H1 (cell line): ENCODE results near the gene ATP2B3. TPM values are rescaled to one million over a fixed set of nuclear protein-coding genes. Genes with fewer than 3 reads are reported as not detected.
A peak's percentile ranks its signal among the peaks of the same experiment; 100 is the strongest.

Experiments used
- CTCF ChIA-PET: fragments of 300-600 bp; sonication (Branson Sonifier 250); formaldehyde crosslinking; loops from one replicate; lab custom pipeline; 2021; ENCODE audit not compliant: partially characterized antibody; lab: Charles Lee
- POLR2A ChIA-PET: fragments of 300-600 bp; sonication (Branson Sonifier 250); formaldehyde crosslinking; loops from one replicate; lab custom pipeline; 2021; ENCODE audit warnings: inconsistent platforms; ENCODE audit not compliant: partially characterized antibody; lab: Charles Lee
- DNase-seq, 2 experiments: peaks; one replicate each; pipeline versions ENCODE4 v3.0.0 to v3.0.0-alpha.2; 2010 to 2022; ENCODE audit warnings: low spot score in 2 of 2, low read depth in 1 of 2, mixed read lengths in 1 of 2
- FAIRE-seq: peaks from 2 replicates; lab custom pipeline; 2011; peaks lifted over from hg19 to GRCh38; lab: Jason Lieb, UNC
- H2AFZ ChIP-seq: 2 replicates; pipeline ENCODE4 v1.8.1; 2012; ENCODE audit warnings: low read length, inconsistent platforms
- H2AK5ac ChIP-seq: 2 replicates; pipeline ENCODE4 v1.6.1; 2013; ENCODE audit warnings: low read depth, low read length
- H2BK120ac ChIP-seq: replicated peaks from 2 replicates; pipeline ENCODE3; 2013; ENCODE audit warnings: low read depth, low read length, inconsistent platforms
- H2BK12ac ChIP-seq: 2 replicates; pipeline ENCODE4 v1.6.1; 2013; ENCODE audit warnings: low read depth, low read length
- H2BK15ac ChIP-seq: 2 replicates; pipeline ENCODE4 v1.6.1; 2013; ENCODE audit warnings: low read length
- H2BK20ac ChIP-seq: 2 replicates; pipeline ENCODE4 v1.6.1; 2013; ENCODE audit warnings: low read length
- H2BK5ac ChIP-seq: 2 replicates; pipeline ENCODE4 v1.6.1; 2013; ENCODE audit warnings: low read depth, low read length
- H3K14ac ChIP-seq: 2 replicates; pipeline ENCODE4 v1.6.1; 2013; ENCODE audit warnings: inconsistent platforms; ENCODE audit not compliant: insufficient read length
- H3K18ac ChIP-seq: 2 replicates; pipeline ENCODE4 v1.6.1; 2013; ENCODE audit warnings: low read length; ENCODE audit errors: extremely low read depth
- H3K23ac ChIP-seq: 2 replicates; pipeline ENCODE4 v1.6.1; 2013; ENCODE audit warnings: inconsistent platforms; ENCODE audit not compliant: insufficient read length
- H3K23me2 ChIP-seq: 2 replicates; pipeline ENCODE4 v1.6.1; 2013; ENCODE audit warnings: low read depth, low read length
- H3K27ac ChIP-seq: 2 replicates; pipeline ENCODE4 v1.6.1; 2011; ENCODE audit warnings: low read depth, low read length, inconsistent platforms
- H3K27me3 ChIP-seq, 4 experiments: replicated peaks in 1 of 4; 1 replicate in 1 of 4; 2 replicates in 3 of 4; pipeline versions ENCODE4 v1.6.1 to v1.8.1; 2011 to 2013; ENCODE audit warnings: low read length in 3 of 4, mild to moderate bottlenecking in 3 of 4, inconsistent platforms in 2 of 4, mixed read lengths in 2 of 4, moderate library complexity in 1 of 4; ENCODE audit not compliant: control insufficient read depth in 3 of 4, insufficient read depth in 3 of 4; ENCODE audit errors: extremely low read depth in 1 of 4
- H3K36me3 ChIP-seq, 4 experiments: 2 replicates each; pipeline versions ENCODE4 v1.6.1 to v1.8.1; 2011 to 2013; ENCODE audit warnings: mild to moderate bottlenecking in 4 of 4, low read length in 3 of 4, moderate library complexity in 2 of 4, control low read depth in 1 of 4, inconsistent platforms in 1 of 4; ENCODE audit not compliant: insufficient read depth in 4 of 4, control insufficient read depth in 2 of 4
- H3K4ac ChIP-seq: replicated peaks from 2 replicates; pipeline ENCODE3; 2013; ENCODE audit warnings: low read length, low read depth, mixed read lengths, inconsistent platforms; ENCODE audit not compliant: insufficient read length
- H3K4me1 ChIP-seq, 4 experiments: replicated peaks in 1 of 4; 1 replicate in 1 of 4; 2 replicates in 3 of 4; pipeline versions ENCODE4 v1.6.1 to v1.8.1; 2011 to 2013; ENCODE audit warnings: low read length in 3 of 4, inconsistent platforms in 2 of 4, mixed read lengths in 1 of 4; ENCODE audit not compliant: insufficient read depth in 4 of 4, control insufficient read depth in 3 of 4
- H3K4me2 ChIP-seq, 2 experiments: 2 replicates each; pipeline versions ENCODE4 v1.6.1 to v1.8.1; 2011 to 2013; ENCODE audit warnings: low read depth in 2 of 2, low read length in 2 of 2, control low read depth in 1 of 2, inconsistent platforms in 1 of 2, mild to moderate bottlenecking in 1 of 2; ENCODE audit not compliant: insufficient read depth in 1 of 2
- H3K4me3 ChIP-seq, 4 experiments: fragments of 200-600, 300-600 bp in 1 of 4; sonication (generic), shearing (Covaris generic), sonication (Bioruptor Twin) in 1 of 4; 2 replicates each; pipeline versions ENCODE4 v1.5.1 to v1.8.1; 2011 to 2016; ENCODE audit warnings: low read length in 4 of 4, low read depth in 3 of 4, control low read depth in 2 of 4, inconsistent platforms in 2 of 4, mild to moderate bottlenecking in 2 of 4, mixed read lengths in 1 of 4, moderate library complexity in 1 of 4; ENCODE audit not compliant: insufficient read depth in 2 of 4; ENCODE audit errors: extremely low read depth in 1 of 4
- H3K56ac ChIP-seq: replicated peaks from 2 replicates; pipeline ENCODE3; 2013; ENCODE audit warnings: low read depth, mild to moderate bottlenecking, mixed read lengths, low read length, inconsistent platforms; ENCODE audit not compliant: insufficient read length
- H3K79me1 ChIP-seq: 2 replicates; pipeline ENCODE4 v1.6.1; 2013; ENCODE audit warnings: low read depth, low read length, control low read depth
- H3K79me2 ChIP-seq, 2 experiments: 2 replicates each; pipeline versions ENCODE4 v1.6.1 to v1.8.1; 2012 to 2013; ENCODE audit warnings: low read length in 2 of 2, mild to moderate bottlenecking in 2 of 2, inconsistent platforms in 1 of 2; ENCODE audit not compliant: insufficient read depth in 2 of 2, control insufficient read depth in 1 of 2
- H3K9ac ChIP-seq, 4 experiments: replicated peaks in 1 of 4; 1 replicate in 1 of 4; 2 replicates in 3 of 4; pipeline versions ENCODE4 v1.6.1 to v1.8.1; 2011 to 2013; ENCODE audit warnings: low read depth in 3 of 4, low read length in 3 of 4, control low read depth in 2 of 4, mild to moderate bottlenecking in 2 of 4, moderate library complexity in 2 of 4, inconsistent platforms in 1 of 4; ENCODE audit errors: extremely low read depth in 1 of 4
- H3K9me3 ChIP-seq, 2 experiments: 2 replicates each; pipeline versions ENCODE4 v1.6.1 to v1.8.1; 2012 to 2013; ENCODE audit warnings: mild to moderate bottlenecking in 2 of 2, moderate library complexity in 2 of 2, control low read depth in 1 of 2, inconsistent platforms in 1 of 2, low read depth in 1 of 2, low read length in 1 of 2, mixed read lengths in 1 of 2; ENCODE audit not compliant: insufficient read depth in 2 of 2
- H4K20me1 ChIP-seq, 2 experiments: replicated peaks in 1 of 2; 2 replicates each; pipeline versions ENCODE3 to v1.8.1; 2011 to 2013; ENCODE audit warnings: inconsistent platforms in 2 of 2, low read length in 2 of 2, mild to moderate bottlenecking in 1 of 2; ENCODE audit not compliant: insufficient read depth in 2 of 2, control insufficient read depth in 1 of 2
- H4K5ac ChIP-seq: 2 replicates; pipeline ENCODE4 v1.6.1; 2013; ENCODE audit warnings: low read length, low read depth, mixed read lengths, inconsistent platforms; ENCODE audit not compliant: insufficient read length
- H4K8ac ChIP-seq: 2 replicates; pipeline ENCODE4 v1.8.0; 2013; ENCODE audit warnings: mild to moderate bottlenecking, moderate library complexity, low read length, inconsistent platforms; ENCODE audit not compliant: insufficient read depth; ENCODE audit errors: extremely low read depth
- H4K91ac ChIP-seq: replicated peaks from 2 replicates; pipeline ENCODE3; 2013; ENCODE audit warnings: low read length, mixed read lengths, inconsistent platforms; ENCODE audit not compliant: insufficient read length
- ATF2 ChIP-seq: IDR thresholded peaks from 2 replicates; pipeline ENCODE4 v1.6.1; 2012; ENCODE audit warnings: low read length, inconsistent platforms
- BACH1 ChIP-seq: IDR thresholded peaks from 2 replicates; pipeline ENCODE4 v1.6.1; 2012; ENCODE audit warnings: low read length, improper control_type of control experiment
- EP300 ChIP-seq, 2 experiments: IDR thresholded peaks; 1 replicate in 1 of 2; 2 replicates in 1 of 2; pipeline ENCODE4 v1.6.1; 2011 to 2012; ENCODE audit warnings: low read depth in 2 of 2, low read length in 2 of 2, mild to moderate bottlenecking in 2 of 2, borderline replicate concordance in 1 of 2, inconsistent platforms in 1 of 2, moderate library complexity in 1 of 2
- FOSL1 ChIP-seq: IDR thresholded peaks from 2 replicates; pipeline ENCODE4 v1.6.1; 2011; ENCODE audit warnings: mild to moderate bottlenecking, low read depth, low read length, moderate library complexity; ENCODE audit not compliant: insufficient read depth
- GTF2F1 ChIP-seq: IDR thresholded peaks from 2 replicates; pipeline ENCODE4 v1.6.1; 2012; ENCODE audit warnings: low read depth, low read length, improper control_type of control experiment, borderline replicate concordance
- RNF2 ChIP-seq: fragments of 200-900, 300-1000 bp; sonication (generic); IDR thresholded peaks from 2 replicates; pipeline ENCODE4 v1.7.1; 2016; ENCODE audit warnings: borderline replicate concordance, low read depth, mild to moderate bottlenecking, antibody characterized with exemption, low read length; ENCODE audit not compliant: poor library complexity, severe bottlenecking; ENCODE audit errors: missing control alignments
- SAP30 ChIP-seq: fragments of 300-600 bp; sonication (generic); IDR thresholded peaks from 2 replicates; pipeline ENCODE4 v1.7.1; 2012; ENCODE audit warnings: low read length, moderate library complexity, mild to moderate bottlenecking, inconsistent platforms; ENCODE audit not compliant: insufficient read depth, insufficient replicate concordance
- SUZ12 ChIP-seq: fragments of 200-600 bp; sonication (generic); IDR thresholded peaks from 2 replicates; pipeline ENCODE4 v1.6.1; 2012; ENCODE audit warnings: mild to moderate bottlenecking, inconsistent platforms, low read length, moderate library complexity, mixed read lengths
- USF2 ChIP-seq: IDR thresholded peaks from 2 replicates; pipeline ENCODE4 v1.6.1; 2011; ENCODE audit warnings: low read length, improper control_type of control experiment
- whole genome bisulfite sequencing, 2 experiments: shearing (Covaris generic) in 1 of 2; methylation state at CpG; one replicate each; pipeline versions ENCODE4 v1.1.6 to v1.1.7; 2013 to 2015; ENCODE audit warnings: low lambda C conversion rate in 2 of 2, mixed read lengths in 2 of 2, inconsistent platforms in 1 of 2, low coverage in 1 of 2, missing lambda C conversion rate in 1 of 2; ENCODE audit not compliant: insufficient replicate concordance in 2 of 2, insufficient coverage in 1 of 2, insufficient read length in 1 of 2; ENCODE audit errors: extremely low coverage in 1 of 2, missing lambda C conversion rate in 1 of 2; 5-methylcytosine and 5-hydroxymethylcytosine counted together
- polyA plus RNA-seq, 7 experiments: library from polyadenylated mRNA; depleted of rRNA in 3 of 7; stranded (reverse) in 5 of 7; unstranded in 2 of 7; fragments of >200 nt in 5 of 7; fragments of 200-250 nt in 2 of 7; gene quantifications; 1 replicate in 5 of 7; 2 replicates in 1 of 7; 4 replicates in 1 of 7; pipeline versions ENCODE4 v1.2.1 to v1.2.3, GENCODE V29; 2011 to 2013; ENCODE audit warnings: missing spikeins in 2 of 7, mixed read lengths in 2 of 7
- total RNA-seq: library from RNA; stranded (reverse); fragmentation: NEBNext Ultra II Directional; extraction: Animal tissue kit (Norgen Biotek cat#: 25700); gene quantifications from 2 replicates; pipeline ENCODE4 v1.2.1, GENCODE V29; 2021

The ATP2B3 gene
- total and polyA plus RNA-seq, 2 of the 8 experiments (the other 6 are each of a cell fraction or from before 2014, with no cell fraction given): 0.14 to 0.19 TPM

GRCh38 chrX:153494061-153494460, 23.4 kb upstream of the ATP2B3 start:
- CTCF ChIA-PET: interaction anchor here (1.1 to 7.5 kb wide), 5 partner anchors 13 to 33 kb away, joined by 3 to 50 read pairs (median 6); no protein-coding TSS in a partner anchor
- no peak overlapping the region for H3K56ac ChIP-seq
- no peak overlapping the region for H3K23ac ChIP-seq
- H4K91ac ChIP-seq: no peak overlapping the region
- H4K5ac ChIP-seq: no peak overlapping the region
- no peak overlapping the region for H4K8ac ChIP-seq
- no peak overlapping the region for H3K18ac ChIP-seq
- no peaks in the 10 kb centered on the region for H3K79me1 ChIP-seq
- H4K20me1 ChIP-seq: no peaks in the 10 kb centered on the region
- no peak for FAIRE-seq
- H2AK5ac ChIP-seq: no peak overlapping the region
- H3K27ac ChIP-seq: no peak overlapping the region
- no peak overlapping the region for H3K9ac ChIP-seq
- H3K23me2 ChIP-seq: no peaks in the 10 kb centered on the region; the same call in 1 of the 2 replicates
- no peak overlapping the region for H2BK120ac ChIP-seq
- H3K9me3 ChIP-seq: no peaks in the 10 kb centered on the region
- no peak overlapping the region for H2BK15ac ChIP-seq
- no peaks in the 10 kb centered on the region for H3K36me3 ChIP-seq
- no peak for DNase-seq
- H2AFZ ChIP-seq: no peak overlapping the region
- peaks cover 0 to 2% (median 0%) of the 10 kb centered on the region in 4 experiments; a peak in 5 of 7 replicates for H3K27me3 ChIP-seq
- no peak overlapping the region for H2BK12ac ChIP-seq
- H3K4me1 ChIP-seq: peaks cover 0 to 18% (median 5%) of the 10 kb centered on the region in 4 experiments; a peak in 3 of 7 replicates
- POLR2A ChIA-PET: interaction anchor here (0.5 to 2.0 kb wide), 3 partner anchors 9 to 160 kb away, joined by 3 to 4 read pairs (median 3); partner anchors contain the start of gene ZNF275
- peak overlapping the region in 1 of 2 experiments; percentile 54; a peak in 2 of 4 replicates for H3K4me2 ChIP-seq
- H2BK5ac ChIP-seq: no peak overlapping the region
- no peak overlapping the region for H2BK20ac ChIP-seq
- H3K14ac ChIP-seq: no peak overlapping the region
- H3K4me3 ChIP-seq: no peak overlapping the region; a peak in 1 of 8 replicates
- WGBS, 2 experiments: no CpG with 5 or more reads among the region's 12 CpGs
- H3K79me2 ChIP-seq: no peaks in the 10 kb centered on the region
- no peak overlapping the region for H3K4ac ChIP-seq
- TF ChIP-seq GTF2F1: no peak
- TF ChIP-seq EP300 (IDR thresholded peaks at IDR 0.05; ENCODE audit: borderline replicate concordance in 1 of 2, low read depth in 2 of 2, low read length in 2 of 2): no peak
- TF ChIP-seq SAP30: no peak
- TF ChIP-seq FOSL1: no peak
- no peak for TF ChIP-seq BACH1
- TF ChIP-seq USF2: no peak
- TF ChIP-seq RNF2: no peak
- TF ChIP-seq ATF2: no peak
- TF ChIP-seq SUZ12: no peak
